ENCODE results near the gene ZMIZ1. TPM values are rescaled to one million over a fixed set of nuclear protein-coding genes. Genes with fewer than 3 reads are reported as not detected.

ZMIZ1 gene
- polyA plus RNA-seq, 3 donors: 3.3 to 64.6 (median 8.9) TPM

GRCh38 chr10:79224992-79225391 is 156.2 kb downstream of the ZMIZ1 start:
- H3K36me3 ChIP-seq (replicated peaks in 1 of 2; ENCODE audit: control insufficient read depth in 1 of 2, insufficient read depth in 2 of 2, low read length in 2 of 2): peaks cover 60 to 98% of the 10 kb centered on the region in 2 donors
- TF ChIP-seq, protein P1, sequence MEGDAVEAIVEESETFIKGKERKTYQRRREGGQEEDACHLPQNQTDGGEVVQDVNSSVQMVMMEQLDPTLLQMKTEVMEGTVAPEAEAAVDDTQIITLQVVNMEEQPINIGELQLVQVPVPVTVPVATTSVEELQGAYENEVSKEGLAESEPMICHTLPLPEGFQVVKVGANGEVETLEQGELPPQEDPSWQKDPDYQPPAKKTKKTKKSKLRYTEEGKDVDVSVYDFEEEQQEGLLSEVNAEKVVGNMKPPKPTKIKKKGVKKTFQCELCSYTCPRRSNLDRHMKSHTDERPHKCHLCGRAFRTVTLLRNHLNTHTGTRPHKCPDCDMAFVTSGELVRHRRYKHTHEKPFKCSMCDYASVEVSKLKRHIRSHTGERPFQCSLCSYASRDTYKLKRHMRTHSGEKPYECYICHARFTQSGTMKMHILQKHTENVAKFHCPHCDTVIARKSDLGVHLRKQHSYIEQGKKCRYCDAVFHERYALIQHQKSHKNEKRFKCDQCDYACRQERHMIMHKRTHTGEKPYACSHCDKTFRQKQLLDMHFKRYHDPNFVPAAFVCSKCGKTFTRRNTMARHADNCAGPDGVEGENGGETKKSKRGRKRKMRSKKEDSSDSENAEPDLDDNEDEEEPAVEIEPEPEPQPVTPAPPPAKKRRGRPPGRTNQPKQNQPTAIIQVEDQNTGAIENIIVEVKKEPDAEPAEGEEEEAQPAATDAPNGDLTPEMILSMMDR (IDR thresholded peaks at IDR 0.05): no peak
- Mint-ChIP-seq H3K27ac (peak overlapping the region in 3 of 7 donors; percentile 18 to 49 (median 21)), H3K4me1 (peaks cover 13% of the 10 kb centered on the region), H3K4me3 (no peak overlapping the region), H3K27me3 (ENCODE audit: low read depth in 3 of 3) (no peaks in the 10 kb centered on the region), H3K9me3 (no peaks in the 10 kb centered on the region), H3K36me3 (peaks cover 69 to 86% of the 10 kb centered on the region in 2 donors)
- H4K20me1 ChIP-seq (ENCODE audit: insufficient read depth, low read length): peaks cover 96% of the 10 kb centered on the region
- H3K9me3 ChIP-seq (replicated peaks in 1 of 2; ENCODE audit: control insufficient read depth in 1 of 2, insufficient read depth in 1 of 2, low read length in 2 of 2): no peaks in the 10 kb centered on the region
- no peak overlapping the region for H2AFZ ChIP-seq (ENCODE audit: insufficient read depth, low read depth, low read length, poor library complexity, severe bottlenecking)
- intact Hi-C loops (cut with micrococcal nuclease): no loop called here
- peaks cover 0 to 6% of the 10 kb centered on the region in 2 donors for H3K4me1 ChIP-seq (ENCODE audit: control insufficient read depth in 1 of 2, insufficient read depth in 2 of 2, low read length in 2 of 2)
- WGBS (ENCODE audit: insufficient coverage): no CpG with 5 or more reads among the region's 5 CpGs
- no peak overlapping the region for H3K27ac ChIP-seq (ENCODE audit: low read depth in 1 of 2, low read length in 2 of 2)
- H3K27me3 ChIP-seq (ENCODE audit: control insufficient read depth in 2 of 2, insufficient read depth in 2 of 2, low read length in 2 of 2): no peaks in the 10 kb centered on the region
- no peak overlapping the region for H3K9ac ChIP-seq (ENCODE audit: insufficient read depth, low read length, poor library complexity, severe bottlenecking)
- H3K4me2 ChIP-seq (replicated peaks; ENCODE audit: extremely low read depth, low read length, poor library complexity, severe bottlenecking): no peak overlapping the region
- no peaks in the 10 kb centered on the region for H3K79me2 ChIP-seq (ENCODE audit: insufficient read depth, low read length)
- DNase-seq: no peak
- no peak overlapping the region for H3K4me3 ChIP-seq (replicated peaks in 1 of 3; ENCODE audit: low read depth in 2 of 3, low read length in 3 of 3)

- intact Hi-C loops (cut with micrococcal nuclease): no loop called here
- Histone ChIP-seq H3K4me1 (ENCODE audit: control insufficient read depth in 1 of 2, insufficient read depth in 2 of 2, low read length in 2 of 2) (peaks cover 0 to 6% of the 10 kb centered on the region in 2 donors), H3K79me2 (ENCODE audit: insufficient read depth, low read length) (no peaks in the 10 kb centered on the region), H3K27me3 (ENCODE audit: control insufficient read depth in 2 of 2, insufficient read depth in 2 of 2, low read length in 2 of 2) (no peaks in the 10 kb centered on the region), H2AFZ (ENCODE audit: insufficient read depth, low read depth, low read length, poor library complexity, severe bottlenecking) (no peak overlapping the region), H3K36me3 (replicated peaks in 1 of 2; ENCODE audit: control insufficient read depth in 1 of 2, insufficient read depth in 2 of 2, low read length in 2 of 2) (peaks cover 52 to 97% of the 10 kb centered on the region in 2 donors), H3K9ac (ENCODE audit: insufficient read depth, low read length, poor library complexity, severe bottlenecking) (no peak overlapping the region), H3K9me3 (replicated peaks in 1 of 2; ENCODE audit: control insufficient read depth in 1 of 2, insufficient read depth in 1 of 2, low read length in 2 of 2) (no peaks in the 10 kb centered on the region), H3K4me3 (replicated peaks in 1 of 3; ENCODE audit: low read depth in 2 of 3, low read length in 3 of 3) (no peak overlapping the region), H3K4me2 (replicated peaks; ENCODE audit: extremely low read depth, low read length, poor library complexity, severe bottlenecking) (no peak overlapping the region), H3K27ac (ENCODE audit: low read depth in 1 of 2, low read length in 2 of 2) (no peak overlapping the region), H4K20me1 (ENCODE audit: insufficient read depth, low read length) (peaks cover 96% of the 10 kb centered on the region)
- H3K27me3 Mint-ChIP-seq (ENCODE audit: low read depth in 3 of 3): peaks cover 0 to 2% (median 0%) of the 10 kb centered on the region in 3 donors
- peaks cover 67 to 81% of the 10 kb centered on the region in 2 donors for H3K36me3 Mint-ChIP-seq
- no peak for DNase-seq
- H3K27ac Mint-ChIP-seq: peak overlapping the region in 1 of 7 donors; percentile 63
- 100% methylated on average over 2 of the region's 4 CpGs for WGBS (ENCODE audit: insufficient coverage)
- peaks cover 13% of the 10 kb centered on the region for H3K4me1 Mint-ChIP-seq
- TF ChIP-seq, protein P1 (IDR thresholded peaks at IDR 0.05): no peak
- no peaks in the 10 kb centered on the region for H3K9me3 Mint-ChIP-seq
- H3K4me3 Mint-ChIP-seq: no peak overlapping the region
Measured at GRCh38 chr10:79226391-79227245, 157.9 kb downstream of the ZMIZ1 start.
